ENCODE measurements around the gene SSC4D. TPM values are rescaled to one million over a fixed set of nuclear protein-coding genes. Genes with fewer than 3 reads are reported as not detected.

Gene SSC4D
- total and polyA plus RNA-seq, 9 of the 15 experiments (the other 6 are each of a cell fraction or from before 2014, with no cell fraction given): 0.06 to 1.1 (median 0.85) TPM; not detected in 1

DNA sequence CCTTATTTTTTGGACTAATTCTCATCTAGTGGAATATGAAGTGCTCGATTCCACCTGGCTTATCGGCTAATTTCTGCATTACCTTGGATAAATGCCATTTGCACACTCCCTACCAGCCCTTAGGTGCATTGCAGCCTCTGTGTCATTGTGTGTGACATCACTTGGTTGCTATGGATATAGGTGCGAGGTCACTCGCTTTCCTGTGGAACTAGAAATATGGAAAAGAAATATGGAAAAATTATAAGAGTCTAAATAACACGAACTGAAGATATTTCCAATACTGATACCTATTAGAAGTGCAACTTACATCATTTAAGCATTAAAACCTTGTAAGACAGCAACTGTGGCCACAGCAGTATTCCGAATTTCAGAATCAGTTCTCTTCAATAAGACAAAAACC lies 52.7 kb downstream of the SSC4D start (continued):
- TF ChIP-seq MAFF (IDR thresholded peaks at IDR 0.05; ENCODE audit: low read length) (no peak), ETV1 (tag; conservative IDR thresholded peaks at IDR 0.05; ENCODE audit: low read depth) (no peak), ATF7 (IDR thresholded peaks at IDR 0.05) (peak; percentile 53), FOSL1 (tag; conservative IDR thresholded peaks at IDR 0.05) (no peak), ARID1B (IDR thresholded peaks at IDR 0.05) (no peak), ATF4 (CRISPR knock-in tag; IDR thresholded peaks at IDR 0.05) (no peak), U2AF1 (optimal IDR thresholded peaks at IDR 0.05; ENCODE audit: low read depth, low read length) (peak; percentile 55), RBFOX2 (IDR thresholded peaks at IDR 0.05; ENCODE audit: low read depth, low read length) (peak; percentile 53), ZNF146 (CRISPR knock-in tag; IDR thresholded peaks at IDR 0.05; ENCODE audit: unreplicated experiment) (no peak), EWSR1 (IDR thresholded peaks at IDR 0.05; ENCODE audit: borderline replicate concordance, low read depth, partially characterized antibody) (no peak), EHMT2 (IDR thresholded peaks at IDR 0.05) (no peak), BMI1 (IDR thresholded peaks at IDR 0.05; ENCODE audit: low read length) (peak; percentile 58; the same call in 1 of the 2 replicates), MTA2 (IDR thresholded peaks at IDR 0.05; ENCODE audit: low read depth) (no peak), ATF1 (CRISPR knock-in tag; IDR thresholded peaks at IDR 0.05) (no peak), ATF1 (tag; IDR thresholded peaks at IDR 0.05) (peak; percentile 72), MCM5 (IDR thresholded peaks at IDR 0.05; ENCODE audit: low read depth) (no peak), KHSRP (IDR thresholded peaks at IDR 0.05) (no peak), ETS2 (tag; IDR thresholded peaks at IDR 0.05; ENCODE audit: borderline replicate concordance, poor library complexity, severe bottlenecking) (no peak), POLR2AphosphoS5 (IDR thresholded peaks at IDR 0.05; ENCODE audit: control insufficient read depth, insufficient read depth, low read depth, low read length) (no peak; the same call in 1 of the 2 replicates), ZNF3 (CRISPR knock-in tag; IDR thresholded peaks at IDR 0.05) (no peak), ZKSCAN8 (CRISPR knock-in tag; IDR thresholded peaks at IDR 0.05) (no peak)
- TF ChIP-seq, protein P1, sequence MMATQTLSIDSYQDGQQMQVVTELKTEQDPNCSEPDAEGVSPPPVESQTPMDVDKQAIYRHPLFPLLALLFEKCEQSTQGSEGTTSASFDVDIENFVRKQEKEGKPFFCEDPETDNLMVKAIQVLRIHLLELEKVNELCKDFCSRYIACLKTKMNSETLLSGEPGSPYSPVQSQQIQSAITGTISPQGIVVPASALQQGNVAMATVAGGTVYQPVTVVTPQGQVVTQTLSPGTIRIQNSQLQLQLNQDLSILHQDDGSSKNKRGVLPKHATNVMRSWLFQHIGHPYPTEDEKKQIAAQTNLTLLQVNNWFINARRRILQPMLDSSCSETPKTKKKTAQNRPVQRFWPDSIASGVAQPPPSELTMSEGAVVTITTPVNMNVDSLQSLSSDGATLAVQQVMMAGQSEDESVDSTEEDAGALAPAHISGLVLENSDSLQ (IDR thresholded peaks at IDR 0.05): peak; percentile 40; the same call in 1 of the 2 replicates
- TF ChIP-seq, protein P2, sequence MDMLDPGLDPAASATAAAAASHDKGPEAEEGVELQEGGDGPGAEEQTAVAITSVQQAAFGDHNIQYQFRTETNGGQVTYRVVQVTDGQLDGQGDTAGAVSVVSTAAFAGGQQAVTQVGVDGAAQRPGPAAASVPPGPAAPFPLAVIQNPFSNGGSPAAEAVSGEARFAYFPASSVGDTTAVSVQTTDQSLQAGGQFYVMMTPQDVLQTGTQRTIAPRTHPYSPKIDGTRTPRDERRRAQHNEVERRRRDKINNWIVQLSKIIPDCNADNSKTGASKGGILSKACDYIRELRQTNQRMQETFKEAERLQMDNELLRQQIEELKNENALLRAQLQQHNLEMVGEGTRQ (CRISPR knock-in tag; IDR thresholded peaks at IDR 0.05): no peak

Data from K562 (cell line).